ENCODE results near the gene NCAPD2.
"Not testable (repeated sequence)": the region's sequence is repeated elsewhere in the genome, so short reads cannot be mapped to it uniquely, and the experiment has no call there.

The NCAPD2 gene

GRCh38 chr12:6494968-6495367, 1.1 kb downstream of the NCAPD2 start:
- no peak for DNase-seq

DNA sequence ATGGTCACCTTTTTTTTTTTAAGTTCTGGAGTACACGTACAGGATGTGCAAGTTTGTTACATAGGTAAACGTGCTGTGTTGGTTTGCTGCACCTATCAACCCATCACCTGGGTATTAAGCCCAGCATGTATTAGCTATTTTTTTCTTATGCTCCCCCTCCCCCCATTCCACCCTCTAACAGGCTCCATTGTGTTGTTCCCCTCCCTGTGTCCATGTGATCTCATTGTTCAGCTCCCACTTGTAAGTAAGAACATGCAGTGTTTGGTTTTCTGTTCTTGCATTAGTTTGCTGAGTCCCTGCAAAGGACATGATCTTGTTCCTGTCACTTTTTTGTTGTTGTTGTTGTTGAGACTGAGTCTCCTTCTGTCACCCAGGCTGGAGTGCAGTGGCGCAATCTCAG, 3.4 kb downstream of the NCAPD2 start:
- DNase-seq: not testable (repeated sequence)

DNA sequence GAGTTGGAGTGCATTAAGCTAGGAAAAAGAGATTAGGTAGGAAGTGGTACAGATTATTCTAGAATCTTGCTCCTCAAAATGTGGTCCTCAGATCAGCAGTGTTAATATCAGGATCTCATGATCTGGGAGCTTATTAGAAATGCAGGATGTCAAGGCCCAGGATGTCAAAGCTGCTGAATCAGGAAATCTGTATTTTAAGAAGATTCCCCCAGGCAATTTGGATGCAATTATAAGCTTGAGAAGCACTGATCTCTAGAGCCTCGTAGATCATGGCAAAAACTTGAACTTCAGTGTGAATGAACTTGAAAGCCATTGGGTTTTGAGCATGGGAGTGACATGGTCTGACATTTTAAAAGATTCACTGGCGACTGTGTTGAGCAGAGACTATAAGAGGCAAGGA, 6.6 kb downstream of the NCAPD2 start:
- no peak for DNase-seq

- no peak for DNase-seq
Measured at GRCh38 chr12:6507102-6507998, 13.4 kb downstream of the NCAPD2 start.

- DNase-seq: no peak
Measured at GRCh38 chr12:6508087-6508486, 14.2 kb downstream of the NCAPD2 start.

GRCh38 chr12:6520186-6520585, 26.3 kb downstream of the NCAPD2 start:
- DNase-seq: no peak

DNA sequence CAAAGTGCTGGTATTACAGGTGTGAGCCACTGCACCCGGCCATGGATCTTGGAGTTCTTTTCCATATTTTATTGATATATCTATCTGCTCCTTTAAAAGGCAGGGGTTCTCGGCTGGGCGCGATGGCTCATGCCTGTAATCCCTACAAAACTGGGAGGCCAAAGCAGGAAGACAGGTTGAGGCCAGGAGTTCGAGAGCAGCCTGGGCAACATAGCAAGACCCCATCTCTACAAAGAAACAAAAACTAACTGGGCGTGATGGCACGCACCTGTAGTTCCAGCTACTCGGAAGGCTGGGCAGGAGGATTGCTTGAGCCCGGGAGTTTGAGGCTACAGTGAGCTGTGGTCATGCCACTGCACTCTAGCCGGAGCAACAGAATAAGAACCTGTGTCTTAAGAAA, 28.3 kb downstream of the NCAPD2 start:
- DNase-seq: no peak

GRCh38 chr12:6523708-6524107, 29.8 kb downstream of the NCAPD2 start:
- no peak for DNase-seq

GRCh38 chr12:6524648-6525047, 30.7 kb downstream of the NCAPD2 start:
- no peak for DNase-seq

DNA sequence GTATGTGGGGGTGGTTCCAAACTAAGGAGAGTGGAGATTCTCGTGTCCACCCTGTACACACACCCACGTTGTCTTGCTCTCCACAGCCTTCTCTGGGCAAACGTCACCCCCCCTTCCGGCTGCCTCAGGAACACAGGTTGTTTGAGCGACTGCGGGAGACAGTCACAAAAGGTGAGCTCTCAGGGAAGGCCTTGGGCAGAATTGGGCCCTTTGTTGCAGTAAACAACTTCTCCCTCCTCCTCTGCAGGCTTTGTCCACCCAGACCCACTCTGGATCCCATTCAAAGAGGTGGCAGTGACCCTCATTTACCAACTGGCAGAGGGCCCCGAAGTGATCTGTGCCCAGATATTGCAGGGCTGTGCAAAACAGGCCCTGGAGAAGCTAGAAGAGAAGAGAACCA, 32.3 kb downstream of the NCAPD2 start:
- DNase-seq: no peak

- DNase-seq: no peak
Measured at GRCh38 chr12:6526766-6527525, 33.0 kb downstream of the NCAPD2 start.

DNA sequence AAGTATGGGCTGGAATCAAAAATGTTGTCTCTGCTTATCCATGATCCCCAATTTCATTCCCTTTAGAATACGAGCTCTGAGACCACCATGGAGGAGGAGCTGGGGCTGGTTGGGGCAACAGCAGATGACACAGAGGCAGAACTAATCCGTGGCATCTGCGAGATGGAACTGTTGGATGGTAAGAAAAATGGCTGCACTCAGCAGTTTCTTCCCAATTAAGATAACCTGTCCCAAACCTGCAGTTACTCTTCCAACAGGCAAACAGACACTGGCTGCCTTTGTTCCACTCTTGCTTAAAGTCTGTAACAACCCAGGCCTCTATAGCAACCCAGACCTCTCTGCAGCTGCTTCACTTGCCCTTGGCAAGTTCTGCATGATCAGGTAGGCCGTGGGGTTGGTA, 33.8 kb downstream of the NCAPD2 start:
- no peak for DNase-seq

- no peak for DNase-seq
Measured at GRCh38 chr12:6528539-6529235, 34.8 kb downstream of the NCAPD2 start.

- DNase-seq: no peak
Measured at GRCh38 chr12:6529291-6529737, 35.4 kb downstream of the NCAPD2 start.

- no peak for DNase-seq
Measured at GRCh38 chr12:6530576-6531260, 36.8 kb downstream of the NCAPD2 start.

- DNase-seq: peak; percentile 78
Measured at GRCh38 chr12:6532051-6532926, 38.4 kb downstream of the NCAPD2 start.

DNA sequence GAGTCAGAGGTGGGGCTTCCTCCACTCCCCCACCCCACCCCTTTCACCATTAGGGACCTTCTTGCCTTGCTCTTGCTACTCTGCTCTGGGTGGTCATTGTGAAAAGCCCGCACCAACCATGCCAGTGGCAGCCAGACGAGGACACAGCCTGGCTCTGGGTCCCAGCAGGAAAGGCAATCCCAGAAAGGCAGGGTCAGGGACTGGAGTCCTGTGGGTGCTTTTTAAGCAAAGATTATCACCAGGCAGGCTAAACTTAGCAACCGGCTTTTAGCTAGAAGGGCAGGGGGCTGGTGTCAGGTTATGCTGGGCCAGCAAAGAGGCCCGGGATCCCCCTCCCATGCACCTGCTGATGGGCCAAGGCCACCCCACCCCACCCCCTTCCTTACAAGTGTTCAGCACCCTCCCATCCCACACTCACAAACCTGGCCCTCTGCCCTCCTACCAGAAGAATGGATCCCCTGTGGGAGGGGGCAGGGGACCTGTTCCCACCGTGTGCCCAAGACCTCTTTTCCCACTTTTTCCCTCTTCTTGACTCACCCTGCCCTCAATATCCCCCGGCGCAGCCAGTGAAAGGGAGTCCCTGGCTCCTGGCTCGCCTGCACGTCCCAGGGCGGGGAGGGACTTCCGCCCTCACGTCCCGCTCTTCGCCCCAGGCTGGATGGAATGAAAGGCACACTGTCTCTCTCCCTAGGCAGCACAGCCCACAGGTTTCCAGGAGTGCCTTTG, 39.2 kb downstream of the NCAPD2 start:
- no peak for DNase-seq

DNA sequence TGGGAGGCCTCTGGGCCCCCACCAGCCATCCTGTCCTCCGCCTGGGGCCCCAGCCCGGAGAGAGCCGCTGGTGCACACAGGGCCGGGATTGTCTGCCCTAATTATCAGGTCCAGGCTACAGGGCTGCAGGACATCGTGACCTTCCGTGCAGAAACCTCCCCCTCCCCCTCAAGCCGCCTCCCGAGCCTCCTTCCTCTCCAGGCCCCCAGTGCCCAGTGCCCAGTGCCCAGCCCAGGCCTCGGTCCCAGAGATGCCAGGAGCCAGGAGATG, 39.7 kb downstream of the NCAPD2 start:
- DNase-seq: no peak

- DNase-seq: peak; percentile 83
Measured at GRCh38 chr12:6533923-6534694, 40.2 kb downstream of the NCAPD2 start, which contains the start of gene GAPDH. TSS of gene GAPDH (plus strand) at chr12:6534517. CDS start at chr12:6534833, 316 bp downstream.

DNA sequence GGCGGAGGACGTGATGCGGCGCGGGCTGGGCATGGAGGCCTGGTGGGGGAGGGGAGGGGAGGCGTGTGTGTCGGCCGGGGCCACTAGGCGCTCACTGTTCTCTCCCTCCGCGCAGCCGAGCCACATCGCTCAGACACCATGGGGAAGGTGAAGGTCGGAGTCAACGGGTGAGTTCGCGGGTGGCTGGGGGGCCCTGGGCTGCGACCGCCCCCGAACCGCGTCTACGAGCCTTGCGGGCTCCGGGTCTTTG, 40.7 kb downstream of the NCAPD2 start:
- DNase-seq: no peak
